H9 (cell line): ENCODE data around the gene PSMD10. TPM values are rescaled to one million over a fixed set of nuclear protein-coding genes. Genes with fewer than 3 reads are reported as not detected.

Experiments
- DNase-seq: peaks from one replicate; pipeline ENCODE4 v3.0.0-alpha.2; 2017
- H2AFZ ChIP-seq: one replicate; pipeline ENCODE4 v1.6.1; 2013; ENCODE audit warnings: mild to moderate bottlenecking, low read length, control low read depth, moderate library complexity
- H2AK5ac ChIP-seq: 2 replicates; pipeline ENCODE4 v1.6.1; 2013; ENCODE audit warnings: low read length, control low read depth, mixed read lengths; ENCODE audit not compliant: insufficient read length
- H2BK120ac ChIP-seq: one replicate; pipeline ENCODE4 v1.6.1; 2013; ENCODE audit warnings: low read depth, mild to moderate bottlenecking, low read length, control low read depth, inconsistent platforms; ENCODE audit not compliant: poor library complexity, severe bottlenecking
- H2BK12ac ChIP-seq: 2 replicates; pipeline ENCODE4 v1.6.1; 2013; ENCODE audit warnings: low read length, control low read depth, mixed read lengths, low read depth; ENCODE audit not compliant: insufficient read length
- H2BK15ac ChIP-seq: 2 replicates; pipeline ENCODE4 v1.6.1; 2013; ENCODE audit warnings: low read depth, low read length, control low read depth
- H2BK20ac ChIP-seq: one replicate; pipeline ENCODE4 v1.6.1; 2013; ENCODE audit warnings: low read depth, mild to moderate bottlenecking, low read length, control low read depth, inconsistent platforms; ENCODE audit not compliant: poor library complexity, severe bottlenecking
- H2BK5ac ChIP-seq: 2 replicates; pipeline ENCODE4 v1.6.1; 2013; ENCODE audit warnings: low read length, control low read depth, mixed read lengths; ENCODE audit not compliant: insufficient read length
- H3K14ac ChIP-seq: 2 replicates; pipeline ENCODE4 v1.6.1; 2013; ENCODE audit warnings: low read length, control low read depth; ENCODE audit not compliant: insufficient read depth
- H3K18ac ChIP-seq: 2 replicates; pipeline ENCODE4 v1.6.1; 2013; ENCODE audit warnings: low read depth, mild to moderate bottlenecking, mixed read lengths, low read length, control low read depth; ENCODE audit not compliant: insufficient read length
- H3K23ac ChIP-seq: 2 replicates; pipeline ENCODE4 v1.6.1; 2013; ENCODE audit warnings: low read length, control low read depth, mixed read lengths, low read depth; ENCODE audit not compliant: insufficient read length
- H3K23me2 ChIP-seq: 2 replicates; pipeline ENCODE4 v1.6.1; 2013; ENCODE audit warnings: low read depth, mild to moderate bottlenecking, mixed read lengths, low read length, control low read depth; ENCODE audit not compliant: insufficient read length, poor library complexity, severe bottlenecking
- H3K27ac ChIP-seq: 2 replicates; pipeline ENCODE4 v1.5.1; 2013; ENCODE audit warnings: low read length, control low read depth, mixed read lengths, low read depth; ENCODE audit not compliant: insufficient read length
- H3K27me3 ChIP-seq: 2 replicates; pipeline ENCODE4 v1.6.1; 2013; ENCODE audit warnings: low read length, control low read depth, inconsistent platforms; ENCODE audit not compliant: insufficient read depth
- H3K4ac ChIP-seq: 2 replicates; pipeline ENCODE4 v1.6.1; 2013; ENCODE audit warnings: low read depth, mild to moderate bottlenecking, control low read depth, inconsistent platforms, low read length, moderate library complexity
- H3K4me1 ChIP-seq: 2 replicates; pipeline ENCODE4 v1.6.1; 2013; ENCODE audit warnings: low read length, control low read depth, inconsistent platforms; ENCODE audit not compliant: insufficient read depth
- H3K4me2 ChIP-seq: 2 replicates; pipeline ENCODE4 v1.6.1; 2013; ENCODE audit warnings: low read length, control low read depth, mixed read lengths; ENCODE audit not compliant: insufficient read length, insufficient read depth
- H3K56ac ChIP-seq: 2 replicates; pipeline ENCODE4 v1.6.1; 2013; ENCODE audit warnings: low read depth, mild to moderate bottlenecking, mixed read lengths, low read length, control low read depth; ENCODE audit not compliant: insufficient read length
- H3K79me1 ChIP-seq: 2 replicates; pipeline ENCODE4 v1.6.1; 2013; ENCODE audit warnings: low read depth, mild to moderate bottlenecking, moderate library complexity, low read length, control low read depth, inconsistent platforms; ENCODE audit not compliant: insufficient read depth, poor library complexity, severe bottlenecking
- H3K79me2 ChIP-seq: 2 replicates; pipeline ENCODE4 v1.6.1; 2013; ENCODE audit warnings: low read length, control low read depth, inconsistent platforms; ENCODE audit not compliant: insufficient read depth
- H3K9ac ChIP-seq: 2 replicates; pipeline ENCODE4 v1.6.1; 2013; ENCODE audit warnings: low read length, control low read depth, mixed read lengths; ENCODE audit not compliant: insufficient read length; ENCODE audit errors: extremely low read depth
- H3K9me3 ChIP-seq: one replicate; pipeline ENCODE4 v1.6.1; 2013; ENCODE audit warnings: low read depth, low read length, inconsistent platforms; ENCODE audit not compliant: control insufficient read depth
- H3T11ph ChIP-seq: one replicate; pipeline ENCODE4 v1.6.1; 2013; ENCODE audit warnings: mild to moderate bottlenecking, low read length, control low read depth, inconsistent platforms
- H4K20me1 ChIP-seq: one replicate; pipeline ENCODE4 v1.6.1; 2013; ENCODE audit not compliant: control insufficient read depth, insufficient read length, insufficient read depth
- H4K5ac ChIP-seq: 2 replicates; pipeline ENCODE4 v1.6.1; 2013; ENCODE audit warnings: low read depth, mild to moderate bottlenecking, mixed read lengths, low read length, control low read depth; ENCODE audit not compliant: insufficient read length
- H4K8ac ChIP-seq: replicated peaks from 2 replicates; pipeline ENCODE4 v1.6.1; 2013; ENCODE audit warnings: low read length, control low read depth, mixed read lengths, low read depth; ENCODE audit not compliant: insufficient read length
- H4K91ac ChIP-seq: 2 replicates; pipeline ENCODE4 v1.6.1; 2013; ENCODE audit warnings: low read depth, mild to moderate bottlenecking, moderate library complexity, mixed read lengths, low read length, control low read depth; ENCODE audit not compliant: insufficient read length
- H3K27ac Mint-ChIP-seq, 3 experiments: 2 replicates in 2 of 3; 3 replicates in 1 of 3; pipeline ENCODE4 v1.8.0; 2020 to 2021; ENCODE audit warnings: mixed read lengths in 3 of 3, mild to moderate bottlenecking in 1 of 3, moderate library complexity in 1 of 3
- H3K27me3 Mint-ChIP-seq: 2 replicates; pipeline ENCODE4 v1.8.0; 2021; ENCODE audit warnings: low read depth, mild to moderate bottlenecking, moderate library complexity, mixed read lengths
- H3K36me3 Mint-ChIP-seq, 3 experiments: 2 replicates in 2 of 3; 3 replicates in 1 of 3; pipeline ENCODE4 v1.8.0; 2020 to 2021; ENCODE audit warnings: low read depth in 3 of 3, mixed read lengths in 3 of 3; ENCODE audit not compliant: insufficient read depth in 1 of 3
- H3K4me1 Mint-ChIP-seq, 2 experiments: 2 replicates each; pipeline ENCODE4 v1.8.0; 2020; ENCODE audit warnings: mixed read lengths in 2 of 2
- H3K4me3 Mint-ChIP-seq, 2 experiments: 2 replicates in 1 of 2; 3 replicates in 1 of 2; pipeline ENCODE4 v1.8.0; 2020 to 2021; ENCODE audit warnings: mild to moderate bottlenecking in 2 of 2, mixed read lengths in 2 of 2, moderate library complexity in 1 of 2
- H3K9me3 Mint-ChIP-seq, 2 experiments: 2 replicates in 1 of 2; 3 replicates in 1 of 2; pipeline ENCODE4 v1.8.0; 2020; ENCODE audit warnings: mild to moderate bottlenecking in 2 of 2, mixed read lengths in 2 of 2, moderate library complexity in 1 of 2
- CTCF ChIP-seq: fragments of 200-600 bp; sonication (generic); conservative IDR thresholded peaks from 3 replicates; pipeline ENCODE4 v1.8.0; 2021; ENCODE audit warnings: antibody characterized with exemption, mild to moderate bottlenecking
- WGBS: extraction: QIAGEN DNeasy Blood & Tissue Kit; methylation state at CpG from one replicate; pipeline ENCODE4 v1.1.7; 2013; ENCODE audit warnings: missing lambda C conversion rate, low lambda C conversion rate, mixed read lengths; ENCODE audit not compliant: insufficient read length; ENCODE audit errors: extremely low coverage; 5-methylcytosine and 5-hydroxymethylcytosine counted together
- total RNA-seq: library from RNA; stranded (reverse); gene quantifications from 2 replicates; pipeline ENCODE4 v1.2.1, GENCODE V29; 2021

PSMD10 gene
- total RNA-seq, 1 experiment from 2014 or later, result 93.9 TPM

- Mint-ChIP-seq H3K9me3 (no peaks in the 10 kb centered on the region), H3K4me1 (peaks cover 21 to 24% of the 10 kb centered on the region in 2 experiments), H3K27ac (peak overlapping the region in 1 of 3 experiments; percentile 25; a peak in 1 of 7 replicates), H3K27me3 (no peaks in the 10 kb centered on the region; the same call in 1 of the 2 replicates), H3K4me3 (no peak overlapping the region), H3K36me3 (no peaks in the 10 kb centered on the region; a peak in 2 of 7 replicates)
- Histone ChIP-seq H2BK12ac (no peak overlapping the region), H3K79me2 (no peaks in the 10 kb centered on the region), H3K56ac (no peak overlapping the region), H2AFZ (no peak overlapping the region), H2BK15ac (no peak overlapping the region), H2BK120ac (no peak overlapping the region), H3T11ph (no peak overlapping the region), H4K8ac (no peak overlapping the region), H3K27ac (no peak overlapping the region), H3K9ac (no peak overlapping the region), H3K4ac (no peak overlapping the region), H3K14ac (no peak overlapping the region), H2BK20ac (no peak overlapping the region), H2AK5ac (no peak overlapping the region), H3K4me1 (peaks cover 9% of the 10 kb centered on the region; the same call in 1 of the 2 replicates), H3K27me3 (no peaks in the 10 kb centered on the region; the same call in 1 of the 2 replicates), H2BK5ac (no peak overlapping the region), H3K79me1 (no peaks in the 10 kb centered on the region), H4K91ac (no peak overlapping the region), H3K4me2 (no peak overlapping the region), H3K18ac (no peak overlapping the region), H4K20me1 (no peaks in the 10 kb centered on the region), H4K5ac (no peak overlapping the region), H3K23me2 (no peaks in the 10 kb centered on the region), H3K9me3 (no peaks in the 10 kb centered on the region), H3K23ac (no peak overlapping the region)
- WGBS, result no CpG with 5 or more reads among the region's 1 CpG
- TF ChIP-seq CTCF, result no peak
- no peak for DNase-seq
Observed at GRCh38 chrX:108130889-108131288, 39.5 kb upstream of the PSMD10 start.
